OCI-M2 (cell line): Measurements from ENCODE around the gene RNF19B.

Experiments
- DNase-seq: peaks from one replicate; lab custom pipeline; 2025; ENCODE audit not compliant: unreplicated experiment; lab: John Stamatoyannopoulos, UW

RNF19B gene

DNA sequence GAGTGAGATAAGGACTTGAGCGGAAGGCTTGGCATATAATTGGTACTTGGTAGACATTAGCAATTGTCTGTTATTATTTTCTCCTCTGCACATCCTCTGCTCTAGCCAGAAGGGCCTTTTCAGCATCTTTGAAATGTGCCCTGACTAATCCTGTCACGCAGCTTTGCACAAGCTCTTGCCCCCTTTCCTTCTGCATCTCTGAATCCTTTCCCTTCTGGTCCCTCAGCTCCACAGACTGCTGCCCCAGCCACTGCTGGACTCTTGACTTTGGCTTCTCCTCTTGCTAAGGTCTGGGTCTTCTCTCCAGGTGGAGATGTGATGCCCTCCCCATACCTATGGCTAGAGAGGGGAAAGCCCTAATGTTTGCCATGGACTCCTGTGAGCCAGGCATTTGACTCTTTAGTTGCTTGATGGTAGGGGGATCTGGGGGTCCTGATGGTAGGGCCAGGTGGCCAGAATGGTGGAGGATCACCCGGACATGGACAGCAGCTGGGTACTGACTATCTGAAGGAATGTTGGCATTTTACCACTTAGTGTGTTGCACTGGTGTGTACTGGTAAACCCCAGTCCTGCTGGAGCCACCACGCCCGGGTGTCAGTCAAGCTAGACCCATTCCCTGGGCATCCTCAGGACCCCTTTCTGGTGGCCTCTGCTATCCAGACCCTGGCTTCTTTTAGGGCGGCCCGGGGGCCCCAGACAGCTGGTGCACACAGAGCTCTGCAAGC, 73.9 kb downstream of the RNF19B start:
- no peak for DNase-seq

DNA sequence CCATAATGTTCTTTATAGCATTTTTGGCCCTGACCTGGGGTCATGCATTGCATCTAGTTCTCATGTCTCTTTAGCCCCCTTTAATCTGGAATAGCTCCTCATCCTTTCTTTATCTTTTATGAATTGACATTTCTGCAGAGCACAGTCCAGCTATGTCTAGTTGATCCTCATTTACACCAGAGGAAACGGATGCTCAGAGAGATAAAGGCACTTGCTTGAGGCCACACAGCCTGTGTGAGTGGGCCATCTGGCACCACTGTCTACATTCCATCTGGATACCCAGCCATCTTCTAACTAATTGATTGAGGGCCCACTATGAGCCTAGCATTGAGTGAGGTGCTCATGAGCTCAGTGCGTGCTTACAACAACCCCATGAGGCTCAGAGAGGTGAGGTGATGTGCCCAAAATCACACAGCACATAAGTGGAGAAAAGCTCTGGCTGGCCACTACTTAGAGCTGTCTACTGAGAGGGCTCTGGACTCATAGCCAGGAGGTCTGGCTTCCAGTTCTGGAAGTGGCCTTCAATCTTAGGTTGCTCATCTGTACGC, 74.8 kb downstream of the RNF19B start:
- DNase-seq = no peak

DNA sequence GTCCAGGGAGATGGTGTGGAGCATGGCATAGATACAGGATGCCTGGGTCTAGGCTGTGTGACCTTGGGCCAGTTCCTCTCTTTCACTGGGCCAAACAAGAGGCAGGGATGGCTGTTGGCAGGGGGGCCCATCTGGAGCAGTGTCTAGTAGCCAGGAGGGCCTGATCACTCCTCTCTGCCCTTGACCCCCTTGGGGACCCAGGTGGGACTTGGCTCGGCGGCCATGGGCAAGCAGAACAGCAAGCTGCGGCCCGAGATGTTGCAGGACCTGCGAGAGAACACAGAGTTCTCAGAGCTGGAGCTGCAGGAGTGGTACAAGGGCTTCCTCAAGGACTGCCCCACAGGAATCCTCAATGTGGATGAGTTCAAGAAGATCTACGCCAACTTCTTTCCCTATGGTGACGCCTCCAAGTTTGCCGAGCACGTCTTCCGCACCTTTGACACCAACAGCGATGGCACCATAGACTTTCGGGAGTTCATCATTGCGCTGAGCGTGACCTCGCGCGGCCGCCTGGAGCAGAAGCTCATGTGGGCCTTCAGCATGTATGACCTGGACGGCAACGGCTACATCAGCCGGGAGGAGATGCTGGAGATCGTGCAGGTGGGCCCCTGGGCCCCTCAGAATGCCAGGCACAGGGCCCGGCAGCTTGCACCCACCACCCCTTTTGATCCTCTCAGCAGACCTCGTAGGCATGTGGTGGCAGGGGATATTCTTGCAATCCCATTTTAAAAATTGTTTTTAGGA, 75.8 kb downstream of the RNF19B start:
- no peak for DNase-seq

DNA sequence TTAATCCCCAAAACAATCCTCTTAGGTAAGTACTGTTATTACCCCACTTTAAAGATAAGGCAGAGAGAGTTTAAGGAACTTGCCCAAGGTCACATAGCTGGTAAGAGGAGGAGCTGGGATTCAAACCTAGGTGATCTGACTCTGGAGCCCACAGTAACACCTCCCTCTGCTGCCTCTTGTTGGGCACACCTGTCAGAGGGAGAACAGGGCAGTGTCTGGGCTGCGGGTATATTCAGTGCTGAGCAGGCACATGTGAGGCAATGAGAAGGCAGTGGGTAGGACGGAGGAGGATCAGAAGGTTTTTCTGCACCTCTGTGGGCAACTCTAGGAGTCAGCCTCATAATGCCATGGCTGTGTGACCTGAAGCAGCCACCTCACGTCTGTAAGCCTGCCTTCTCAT, 76.5 kb downstream of the RNF19B start:
- no peak for DNase-seq

DNA sequence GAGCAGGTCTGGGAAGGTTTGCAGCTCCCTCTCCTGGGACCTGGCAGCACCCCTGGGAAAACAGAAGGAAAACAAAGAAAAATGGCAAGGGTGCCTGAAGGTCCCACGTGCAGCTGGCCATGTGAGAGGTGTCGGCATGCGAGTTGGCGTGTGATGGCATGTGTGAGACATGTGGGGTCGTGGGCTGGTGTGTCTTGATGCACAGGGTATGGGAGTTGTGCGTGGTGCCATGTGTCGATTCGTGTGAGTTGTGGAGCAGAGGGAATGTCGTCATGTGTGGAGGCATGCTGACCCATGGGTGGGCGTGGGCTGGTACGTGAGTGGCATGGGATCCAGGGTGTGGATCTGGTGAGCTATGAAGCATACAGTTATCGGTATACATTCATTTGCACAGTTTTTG, 77.0 kb downstream of the RNF19B start:
- DNase-seq = no peak

DNA sequence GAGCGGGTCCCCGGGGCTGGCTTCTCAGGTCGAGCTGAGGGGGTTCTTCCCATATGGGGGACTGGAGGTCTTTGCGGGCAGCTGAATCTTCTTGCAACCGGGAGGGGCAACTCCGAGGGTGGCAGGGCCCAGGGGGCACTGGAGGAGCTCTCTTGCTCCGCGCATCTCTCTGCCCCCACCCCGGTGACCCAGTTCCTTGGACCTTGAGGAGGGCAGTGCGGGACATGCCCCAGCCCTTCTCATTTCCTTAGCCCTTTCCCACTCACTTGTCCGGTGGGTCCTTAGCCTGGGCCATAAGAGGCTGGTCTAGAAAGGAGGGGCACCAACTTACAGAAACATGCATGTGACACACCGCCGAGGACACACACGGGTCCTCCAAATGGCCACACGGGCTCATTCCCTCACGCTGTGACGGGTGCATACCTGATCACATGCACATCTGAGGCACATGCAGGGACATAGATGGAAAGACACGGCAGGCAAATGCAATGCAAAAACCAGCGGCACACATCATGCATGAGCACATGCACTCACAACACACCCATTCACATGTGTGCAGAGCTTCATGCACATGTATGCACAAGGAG, 77.7 kb downstream of the RNF19B start:
- DNase-seq = no peak
